A549 (cell line): ENCODE data around the gene EAF1. TPM values are rescaled to one million over a fixed set of nuclear protein-coding genes. Genes with fewer than 3 reads are reported as not detected.

Experiments
- ATAC-seq, 2 experiments: fragments of 200-7000 bp in 1 of 2; fragments of >200 bp in 1 of 2; cut with Nextera tagmentation in 1 of 2; cut with Tn5 transposase in 1 of 2; 3 replicates each; pipeline versions ENCODE4 v1.8.0 to v1.9.1; 2018 to 2020; ENCODE audit warnings: mild to moderate bottlenecking in 1 of 2, moderate library complexity in 1 of 2
- CTCF ChIA-PET: fragments of 300-600 bp; sonication (Branson Sonifier 250); formaldehyde crosslinking; extraction: SDS; loops from one replicate; lab custom pipeline; 2021; ENCODE audit warnings: antibody characterized with exemption, inconsistent platforms; lab: Yijun Ruan, JAX
- POLR2A ChIA-PET: fragments of 350-600 bp; formaldehyde crosslinking; extraction: SDS; loops from one replicate; lab custom pipeline; 2021; ENCODE audit warnings: antibody characterized with exemption, inconsistent platforms; lab: Yijun Ruan, JAX
- DNase-seq, 2 experiments: peaks; one replicate each; pipeline versions ENCODE4 v3.0.0 to v3.0.0-alpha.2; 2011 to 2016; ENCODE audit warnings: low read depth in 1 of 2, low spot score in 1 of 2
- FAIRE-seq: peaks from 2 replicates; lab custom pipeline; 2011; peaks lifted over from hg19 to GRCh38; lab: Jason Lieb, UNC
- H3K27ac ChIP-seq, 2 experiments: fragments of >200 bp; sonication (Bioruptor Twin); formaldehyde crosslinking; 3 replicates each; pipeline ENCODE4 v1.5.1; 2016 to 2017
- H3K4me1 ChIP-seq: fragments of >200 bp; sonication (Bioruptor Twin); formaldehyde crosslinking; 3 replicates; pipeline ENCODE4 v1.6.1; 2016
- H3K4me2 ChIP-seq: fragments of >200 bp; sonication (Bioruptor Twin); formaldehyde crosslinking; 3 replicates; pipeline ENCODE4 v1.6.1; 2016
- H3K4me3 ChIP-seq: fragments of >200 bp; sonication (Bioruptor Twin); formaldehyde crosslinking; 3 replicates; pipeline ENCODE4 v1.5.1; 2016
- H3K9me3 ChIP-seq: fragments of >200 bp; sonication (Bioruptor Twin); formaldehyde crosslinking; 3 replicates; pipeline ENCODE4 v1.6.1; 2016
- BHLHE40 ChIP-seq: IDR thresholded peaks from 2 replicates; pipeline ENCODE4 v1.6.1; 2012; ENCODE audit warnings: low read depth, low read length, inconsistent platforms
- CEBPB ChIP-seq, 2 experiments: fragments of >200 bp in 1 of 2; sonication (Bioruptor Twin) in 1 of 2; formaldehyde crosslinking in 1 of 2; IDR thresholded peaks; 2 replicates each; pipeline ENCODE4 v1.6.1; 2012 to 2016
- CHD2 ChIP-seq: fragments of 150-350 bp; IDR thresholded peaks from 2 replicates; pipeline ENCODE4 v1.6.1; 2014; ENCODE audit warnings: low read length; ENCODE audit not compliant: partially characterized antibody
- E2F6 ChIP-seq: IDR thresholded peaks from 2 replicates; pipeline ENCODE4 v1.6.1; 2012; ENCODE audit warnings: low read depth, borderline replicate concordance
- EHF ChIP-seq: fragments of 250-450 bp; sonication (Bioruptor Pico); IDR thresholded peaks from 2 replicates; pipeline ENCODE4 v1.5.0; 2020; ENCODE audit warnings: mild to moderate bottlenecking
- EP300 ChIP-seq, 2 experiments: fragments of >200 bp; sonication (Bioruptor Twin); formaldehyde crosslinking; IDR thresholded peaks; 2 replicates in 1 of 2; 3 replicates in 1 of 2; pipeline ENCODE4 v1.6.1; 2016 to 2017
- FOXS1 ChIP-seq: fragments of 250-450 bp; sonication (Bioruptor Pico); IDR thresholded peaks from 2 replicates; pipeline ENCODE4 v1.5.0; 2020; ENCODE audit warnings: mild to moderate bottlenecking, moderate library complexity
- HES2 ChIP-seq: fragments of >200 bp; sonication (Bioruptor Twin); formaldehyde crosslinking; IDR thresholded peaks from 2 replicates; pipeline ENCODE4 v1.6.1; 2016
- HEYL ChIP-seq: fragments of 250-450 bp; sonication (Bioruptor Pico); IDR thresholded peaks from 2 replicates; pipeline ENCODE4 v1.8.0; 2021; ENCODE audit warnings: mild to moderate bottlenecking, moderate library complexity
- HOXA7 ChIP-seq: fragments of 250-450 bp; sonication (Bioruptor Pico); IDR thresholded peaks from 2 replicates; pipeline ENCODE4 v1.5.0; 2020; ENCODE audit warnings: mild to moderate bottlenecking, moderate library complexity
- HOXB5 ChIP-seq: fragments of 250-450 bp; sonication (Bioruptor Pico); IDR thresholded peaks from 2 replicates; pipeline ENCODE4 v1.5.0; 2020; ENCODE audit warnings: mild to moderate bottlenecking, moderate library complexity
- JUNB ChIP-seq: fragments of >200 bp; sonication (Bioruptor Twin); formaldehyde crosslinking; IDR thresholded peaks from 2 replicates; pipeline ENCODE4 v1.6.1; 2016
- MAX ChIP-seq: IDR thresholded peaks from 2 replicates; pipeline ENCODE4 v1.6.1; 2012
- NFE2L2 ChIP-seq: fragments of 150-350 bp; conservative IDR thresholded peaks from 2 replicates; pipeline ENCODE4 v1.6.1; 2014; ENCODE audit warnings: low read length
- NR3C1 ChIP-seq: fragments of >200 bp; sonication (Bioruptor Twin); formaldehyde crosslinking; IDR thresholded peaks from 3 replicates; pipeline ENCODE4 v1.6.1; 2017
- PHF8 ChIP-seq: fragments of 200-600 bp; sonication (generic); IDR thresholded peaks from 2 replicates; pipeline ENCODE4 v1.6.1; 2016; ENCODE audit warnings: low read depth, mild to moderate bottlenecking, antibody characterized with exemption, moderate library complexity, borderline replicate concordance
- POLR2AphosphoS2 ChIP-seq: conservative IDR thresholded peaks from 2 replicates; pipeline ENCODE4 v1.6.1; 2012; ENCODE audit warnings: low read length, improper control_type of control experiment, inconsistent platforms
- RARB ChIP-seq: fragments of 250-450 bp; sonication (Bioruptor Pico); IDR thresholded peaks from 2 replicates; pipeline ENCODE4 v1.8.0; 2021; ENCODE audit warnings: mild to moderate bottlenecking, moderate library complexity
- SMC3 ChIP-seq: fragments of >200 bp; sonication (Bioruptor Twin); formaldehyde crosslinking; IDR thresholded peaks from 3 replicates; pipeline ENCODE4 v1.6.1; 2018; ENCODE audit warnings: inconsistent platforms
- USF2 ChIP-seq: fragments of 450-650 bp; IDR thresholded peaks from 2 replicates; pipeline ENCODE4 v1.6.1; 2014; ENCODE audit warnings: antibody characterized with exemption
- ZNF302 ChIP-seq: fragments of 250-450 bp; sonication (Bioruptor Pico); IDR thresholded peaks from 2 replicates; pipeline ENCODE4 v1.9.0; 2021; ENCODE audit warnings: inconsistent platforms, mild to moderate bottlenecking, moderate library complexity
- ZSCAN20 ChIP-seq: fragments of 250-450 bp; sonication (Bioruptor Pico); IDR thresholded peaks from 2 replicates; pipeline ENCODE4 v1.8.0; 2022; ENCODE audit warnings: mild to moderate bottlenecking, moderate library complexity
- WGBS: methylation state at CpG from one replicate; pipeline ENCODE4 v1.1.6; 2017; ENCODE audit errors: missing lambda C conversion rate; 5-methylcytosine and 5-hydroxymethylcytosine counted together
- polyA plus RNA-seq, 4 experiments: library from polyadenylated mRNA; depleted of rRNA in 3 of 4; stranded (reverse); fragments of >200 nt; fragmentation: RNase III in 1 of 4; extraction: RNeasy Plus Mini Kit Qiagen cat#74134 plus additional on column Dnase treatment in 1 of 4; gene quantifications; 2 replicates in 3 of 4; 3 replicates in 1 of 4; pipeline ENCODE4 v1.2.3, GENCODE V29; 2011 to 2017

Gene EAF1
- polyA plus RNA-seq, 2 of the 4 experiments (the other 2 are of a cell fraction), result 13.9 to 20.7 TPM

- 59% methylated on average over 3 of the region's 3 CpGs for WGBS
- no peak for TF ChIP-seq CHD2
- TF ChIP-seq POLR2AphosphoS2, result no peak
- TF ChIP-seq HOXB5, result no peak
- TF ChIP-seq NFE2L2, result no peak
- TF ChIP-seq USF2, result no peak
- no peak for TF ChIP-seq JUNB
- TF ChIP-seq HOXA7 (CRISPR knock-in tag), result no peak
- no peak for TF ChIP-seq HEYL (CRISPR knock-in tag)
- no peak for TF ChIP-seq HES2
- no peak for TF ChIP-seq ZSCAN20 (CRISPR knock-in tag)
- no peak for TF ChIP-seq BHLHE40
- TF ChIP-seq ZNF302 (CRISPR knock-in tag), result no peak
- TF ChIP-seq PHF8, result no peak
- TF ChIP-seq E2F6, result no peak
- TF ChIP-seq FOXS1 (CRISPR knock-in tag), result no peak
- TF ChIP-seq SMC3, result no peak
- TF ChIP-seq NR3C1, result no peak
- TF ChIP-seq RARB, result no peak
- no peak for TF ChIP-seq EP300 (IDR thresholded peaks at IDR 0.05)
- TF ChIP-seq MAX, result no peak
Observed at GRCh38 chr3:15476378-15476777, 49.0 kb downstream of the EAF1 start.

GRCh38 chr3:15477951-15478639 is 50.7 kb downstream of the EAF1 start:
- Histone ChIP-seq H3K27ac (no peak overlapping the region), H3K4me3 (no peak overlapping the region), H3K4me1 (no peaks in the 10 kb centered on the region), H3K4me2 (no peak overlapping the region), H3K9me3 (no peaks in the 10 kb centered on the region)
- CTCF ChIA-PET, result interaction anchor here (1.7 kb wide), 1 partner anchor 36 kb away, joined by 3 read pairs; no protein-coding TSS in a partner anchor
- TF ChIP-seq CEBPB (IDR thresholded peaks at IDR 0.05) (0 out of 4 replicates have a peak, but pooled peaks of 1 of the 2 experiments have one; percentile 13), POLR2AphosphoS2 (no peak)
- FAIRE-seq, result no peak
- POLR2A ChIA-PET, result no interaction called here
- DNase-seq, result no peak
- 50% methylated on average over 6 of the region's 6 CpGs for WGBS
- no peak for ATAC-seq

More at GRCh38 chr3:15476378-15476777, 49.0 kb downstream of the EAF1 start:
- Histone ChIP-seq H3K4me2 (no peak overlapping the region), H3K27ac (no peak overlapping the region), H3K9me3 (no peaks in the 10 kb centered on the region), H3K4me3 (no peak overlapping the region), H3K4me1 (no peaks in the 10 kb centered on the region)
- ChIA-PET CTCF (interaction anchor here (1.7 kb wide), 1 partner anchor 38 kb away, joined by 3 read pairs; no protein-coding TSS in a partner anchor), POLR2A (no interaction called here)
- ATAC-seq, result no peak
- no peak for DNase-seq
- no peak for FAIRE-seq

GRCh38 chr3:15478640-15478979 is 51.2 kb downstream of the EAF1 start:
- POLR2A ChIA-PET, result no interaction called here
- FAIRE-seq, result no peak

More at GRCh38 chr3:15478640-15478979, 51.2 kb downstream of the EAF1 start:
- TF ChIP-seq PHF8, result no peak
- no peak for TF ChIP-seq EHF
- DNase-seq (no peak), ATAC-seq (no peak)
- H3K27ac ChIP-seq, result no peak overlapping the region
- H3K4me2 ChIP-seq, result no peak overlapping the region
- no peaks in the 10 kb centered on the region for H3K9me3 ChIP-seq
- 72% methylated on average over 5 of the region's 5 CpGs for WGBS
- H3K4me3 ChIP-seq, result no peak overlapping the region
- CTCF ChIA-PET, result no interaction called here
- H3K4me1 ChIP-seq, result no peaks in the 10 kb centered on the region
